HG03103 (cell line): ENCODE measurements around the gene HSD17B2.
"Not testable (repeated sequence)": the region's sequence is repeated elsewhere in the genome, so short reads cannot be mapped to it uniquely, and the experiment has no call there.

ENCODE experiments used
- ATAC-seq: cut with Tn5 transposase; IDR thresholded peaks from one replicate; pipeline ENCODE4 v1.9.1; 2021; ENCODE audit warnings: low read depth; ENCODE audit not compliant: unreplicated experiment

Gene HSD17B2, protein sequence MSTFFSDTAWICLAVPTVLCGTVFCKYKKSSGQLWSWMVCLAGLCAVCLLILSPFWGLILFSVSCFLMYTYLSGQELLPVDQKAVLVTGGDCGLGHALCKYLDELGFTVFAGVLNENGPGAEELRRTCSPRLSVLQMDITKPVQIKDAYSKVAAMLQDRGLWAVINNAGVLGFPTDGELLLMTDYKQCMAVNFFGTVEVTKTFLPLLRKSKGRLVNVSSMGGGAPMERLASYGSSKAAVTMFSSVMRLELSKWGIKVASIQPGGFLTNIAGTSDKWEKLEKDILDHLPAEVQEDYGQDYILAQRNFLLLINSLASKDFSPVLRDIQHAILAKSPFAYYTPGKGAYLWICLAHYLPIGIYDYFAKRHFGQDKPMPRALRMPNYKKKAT

DNA sequence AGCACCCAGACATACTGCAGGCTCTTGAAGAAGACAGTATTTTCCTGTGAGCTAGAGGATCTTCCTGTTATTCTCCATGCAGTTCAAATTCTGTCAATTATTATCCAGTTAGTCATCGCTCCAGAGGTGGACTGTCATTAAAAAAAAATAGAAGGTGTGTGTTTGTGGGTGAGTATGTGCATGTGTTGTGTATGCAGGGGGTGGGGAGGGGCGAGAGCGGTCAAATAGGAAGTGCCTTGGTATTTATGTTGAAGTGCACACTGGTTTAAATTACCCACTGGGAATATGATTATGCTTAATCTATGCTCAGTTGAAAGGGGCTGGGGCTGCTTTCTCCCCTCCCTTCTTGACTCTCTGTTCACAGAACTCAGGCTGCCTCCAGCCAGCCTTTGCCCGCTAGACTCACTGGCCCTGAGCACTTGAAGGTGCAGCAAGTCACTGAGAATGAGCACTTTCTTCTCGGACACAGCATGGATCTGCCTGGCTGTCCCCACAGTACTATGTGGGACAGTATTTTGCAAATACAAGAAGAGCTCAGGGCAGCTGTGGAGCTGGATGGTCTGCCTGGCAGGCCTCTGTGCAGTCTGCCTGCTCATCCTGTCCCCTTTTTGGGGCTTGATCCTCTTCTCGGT lies at the start of gene HSD17B2:
Gene HSD17B2, plus strand, starts transcription at position 273 of the 632 bp plus-strand sequence. Its CDS starts 172 bp downstream, at position 445.
- ATAC-seq, result no peak

DNA sequence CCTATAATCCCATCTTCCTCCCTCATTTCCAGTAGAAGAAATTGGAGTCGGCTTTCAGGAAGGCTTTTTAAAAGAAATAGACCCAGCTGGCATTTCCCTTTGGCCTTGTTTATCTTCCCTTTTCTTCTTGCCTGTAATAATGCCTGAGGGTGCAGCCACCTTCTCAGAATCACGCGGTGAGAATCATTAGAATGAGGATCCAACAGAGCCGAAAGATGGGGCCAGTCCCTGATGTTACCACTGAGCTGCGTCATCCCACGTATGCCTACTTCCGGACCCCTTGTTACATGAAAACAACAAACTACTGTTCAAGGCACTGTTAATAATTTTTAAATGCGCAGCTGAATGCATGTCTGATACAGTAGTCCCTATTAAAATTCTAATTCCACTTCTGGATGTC lies 47.9 kb upstream of the HSD17B2 start:
- ATAC-seq, result no peak

DNA sequence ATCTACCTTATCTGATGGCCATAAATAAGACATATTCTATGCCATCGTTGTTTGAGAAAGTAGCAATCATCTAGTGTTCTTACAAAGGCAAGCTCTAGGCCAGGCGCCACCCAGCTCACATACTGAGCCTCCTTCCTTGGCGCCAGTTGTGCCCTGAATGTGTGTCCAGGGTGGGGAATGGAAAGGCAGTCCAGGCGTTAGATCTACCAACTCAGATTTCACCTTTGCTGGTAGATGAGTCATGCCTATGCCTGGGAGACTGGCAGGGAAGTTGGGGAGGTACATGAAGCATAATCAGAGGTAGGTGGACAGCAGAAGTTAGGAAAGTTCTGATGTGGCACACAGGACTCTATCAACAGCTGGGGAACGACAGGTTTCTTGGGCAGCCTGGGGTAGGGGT lies 47.3 kb upstream of the HSD17B2 start:
- no peak for ATAC-seq

DNA sequence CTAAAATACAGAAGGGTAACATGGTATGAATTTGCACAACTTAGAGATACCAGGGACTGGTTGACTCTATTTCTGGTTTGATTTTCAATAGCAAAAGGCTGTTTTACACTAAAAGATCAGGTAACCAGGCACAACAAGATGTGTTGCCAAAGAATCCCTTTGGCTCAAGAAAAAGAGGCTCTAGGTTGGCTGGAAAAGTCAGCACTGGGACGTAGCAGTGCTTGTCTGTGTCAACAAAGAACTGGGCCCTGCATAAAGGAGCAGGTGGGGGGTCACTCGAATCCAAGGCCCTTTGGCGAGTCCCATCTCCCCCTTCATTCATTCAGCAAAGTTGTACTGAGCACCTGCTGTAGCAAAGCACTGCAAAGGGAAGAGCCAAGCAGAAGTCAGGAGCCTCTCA lies 42.2 kb upstream of the HSD17B2 start:
- ATAC-seq, result no peak

DNA sequence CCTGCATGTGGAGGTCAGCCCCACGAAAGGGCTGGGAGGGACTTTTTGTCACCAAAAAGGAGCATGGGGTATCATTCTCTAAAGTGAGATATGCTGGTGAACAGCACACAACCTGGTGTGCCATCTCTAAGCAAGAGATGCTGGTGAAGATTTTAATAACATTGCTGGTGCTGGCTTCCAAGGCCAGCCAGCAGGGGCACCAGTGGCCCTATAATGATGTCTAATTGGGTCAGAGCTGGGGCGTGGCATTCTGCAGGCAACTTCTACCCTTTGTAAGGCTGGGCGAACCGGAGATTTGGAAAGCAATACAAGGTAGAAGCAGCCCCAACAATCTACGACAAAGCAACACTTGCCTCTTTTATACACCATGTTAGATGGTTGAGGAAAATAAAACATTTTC lies 40.6 kb upstream of the HSD17B2 start:
- ATAC-seq, result no peak

DNA sequence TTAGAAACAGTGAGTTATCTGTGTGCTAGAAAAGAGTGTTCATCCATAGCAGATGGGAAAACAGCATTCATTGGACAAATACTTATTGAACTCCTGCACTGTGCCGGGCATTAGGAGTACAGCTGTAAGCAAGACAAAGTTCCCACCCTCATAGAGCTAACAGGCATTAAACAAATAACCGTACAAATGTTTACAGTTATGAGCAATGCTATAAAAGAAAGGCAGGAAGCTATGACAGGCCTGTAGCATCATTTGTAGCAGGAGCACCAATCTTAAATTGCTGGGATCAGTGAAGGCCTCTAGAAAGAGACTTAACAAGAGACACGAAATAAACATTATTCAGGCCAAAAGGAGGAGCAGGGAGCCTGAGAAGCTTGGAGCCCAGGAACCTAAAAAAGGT lies 39.4 kb upstream of the HSD17B2 start:
- ATAC-seq, result no peak

DNA sequence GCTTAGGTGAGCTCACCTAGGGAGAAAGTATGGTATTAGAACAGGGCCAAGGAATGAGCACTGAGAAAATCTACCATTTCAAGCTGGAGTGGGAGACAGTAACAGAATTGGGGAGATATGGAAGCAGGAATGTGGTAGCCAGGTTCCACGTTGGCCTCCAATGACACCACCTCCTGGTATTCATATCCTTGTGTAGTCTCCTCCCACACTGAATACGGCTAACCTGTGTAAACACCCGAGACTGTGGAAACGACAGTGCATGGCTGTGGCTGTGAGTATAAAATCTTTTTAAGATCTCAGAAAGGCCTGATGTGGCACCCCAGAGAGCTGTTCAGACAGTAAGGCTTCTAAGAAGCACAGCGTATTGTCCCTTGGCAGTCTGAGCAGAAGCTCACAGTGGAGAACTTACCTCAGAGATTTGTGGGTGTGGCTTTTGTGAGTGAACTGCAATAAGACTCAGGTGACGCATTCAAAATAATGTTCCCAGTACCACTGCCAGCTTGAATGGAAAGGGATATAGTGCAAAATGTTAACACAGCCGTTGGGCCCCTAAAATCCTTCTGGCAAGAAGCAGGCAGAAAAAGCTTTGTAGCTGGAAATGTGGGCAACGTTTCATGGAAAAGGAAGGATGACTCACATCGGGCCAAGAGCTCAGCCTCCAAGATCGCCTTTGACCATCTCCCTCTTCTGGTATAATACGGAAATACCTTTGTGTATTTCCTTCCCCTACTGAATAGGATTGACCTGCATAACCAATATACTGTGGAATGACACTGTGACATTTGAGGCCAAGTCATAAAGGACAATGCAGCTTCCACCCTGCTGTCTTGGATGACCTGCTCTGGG lies 38.2 kb upstream of the HSD17B2 start:
- no peak for ATAC-seq

DNA sequence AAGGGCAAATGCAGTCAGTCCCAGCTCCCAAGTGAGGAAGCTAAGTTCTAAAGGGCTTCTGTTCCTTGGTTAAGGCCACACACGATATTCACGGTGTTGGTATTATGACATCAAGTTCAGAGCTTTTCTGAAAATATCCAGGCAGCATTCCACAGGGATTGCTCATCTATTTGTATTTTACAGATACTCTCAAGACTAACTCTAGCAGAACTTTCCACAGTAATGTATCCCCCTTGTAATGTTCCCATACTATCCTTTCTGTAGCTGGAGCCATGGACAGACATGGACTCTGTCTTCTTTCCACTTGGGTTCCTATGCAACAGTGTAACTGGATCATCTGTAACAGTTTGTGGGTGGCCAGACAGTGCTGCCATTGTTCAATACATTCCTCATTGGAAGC lies 37.3 kb upstream of the HSD17B2 start:
- no peak for ATAC-seq

DNA sequence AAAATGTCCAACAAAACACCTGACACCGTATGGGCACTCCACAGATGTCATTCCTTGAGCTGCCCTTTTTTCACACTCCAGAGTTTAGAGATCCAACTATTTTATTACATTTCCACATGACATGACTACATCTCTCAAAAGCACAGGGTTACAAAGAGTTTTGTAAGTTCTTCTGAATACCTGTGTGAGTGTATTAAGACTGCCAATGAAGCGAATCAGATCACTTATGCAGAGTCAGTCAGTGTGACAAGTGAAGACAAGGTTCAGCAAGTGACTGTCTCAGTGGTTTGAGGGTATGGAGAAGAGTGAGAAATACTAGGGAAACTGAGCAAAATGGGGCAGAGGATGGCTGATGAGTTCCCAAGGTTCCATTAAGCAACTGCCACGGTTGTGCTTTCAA lies 32.2 kb upstream of the HSD17B2 start:
- ATAC-seq, result no peak

DNA sequence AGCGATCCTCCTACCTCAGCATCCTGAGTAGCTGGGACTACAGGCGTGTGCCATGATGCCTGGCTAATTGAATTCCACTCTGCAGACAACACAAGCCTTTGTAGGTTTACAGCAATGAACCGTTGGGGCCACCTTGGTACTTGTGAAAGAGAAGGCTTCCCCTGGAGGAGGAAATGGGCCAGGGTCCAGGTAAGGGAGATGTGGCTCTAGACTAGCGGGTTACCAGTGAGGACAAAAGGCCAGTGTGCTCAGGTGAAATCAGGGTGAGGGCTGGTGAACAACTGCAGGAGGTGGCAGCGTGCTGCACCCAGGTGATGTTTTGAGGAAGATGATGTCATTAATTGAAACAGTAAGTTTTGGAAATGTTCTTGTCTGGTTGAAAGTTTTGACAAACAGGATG lies 30.5 kb upstream of the HSD17B2 start:
- no peak for ATAC-seq

DNA sequence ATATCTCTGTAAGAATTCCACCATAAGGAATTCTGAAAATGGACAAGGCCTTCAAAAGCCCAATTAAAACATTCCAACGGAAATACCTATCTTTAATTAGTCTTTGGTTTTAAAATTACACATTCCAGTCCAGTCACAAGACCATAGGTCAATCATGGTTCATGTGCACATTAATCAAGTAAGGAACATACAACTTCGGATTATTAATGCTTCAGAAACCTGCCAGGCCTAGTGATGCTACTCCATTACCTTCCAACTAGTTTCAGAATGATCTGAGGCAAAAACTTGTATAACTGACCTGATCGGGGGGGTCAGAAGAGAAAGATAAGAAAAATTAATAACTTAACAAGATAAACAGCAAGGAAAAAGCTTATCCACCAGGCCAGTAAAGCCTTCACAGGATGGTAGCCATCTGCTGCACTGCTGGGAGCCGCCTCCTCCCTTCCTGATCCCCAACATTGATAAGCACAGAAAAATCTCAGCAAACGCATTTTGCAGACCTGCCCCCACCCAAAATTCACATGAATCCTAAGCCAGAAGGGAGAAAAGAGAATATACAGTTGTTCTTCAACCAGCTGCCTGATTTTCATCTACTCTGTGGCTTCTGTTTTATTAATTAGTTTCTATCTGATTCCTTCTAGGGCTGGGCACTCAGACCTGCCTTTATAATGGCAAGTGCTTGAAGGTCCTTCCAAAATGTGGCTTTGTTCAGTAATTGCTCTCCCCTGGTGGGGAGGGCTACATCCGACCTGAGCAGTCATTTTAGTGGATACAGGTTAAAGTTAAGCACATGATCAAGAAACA lies 29.8 kb upstream of the HSD17B2 start:
- ATAC-seq, result no peak

DNA sequence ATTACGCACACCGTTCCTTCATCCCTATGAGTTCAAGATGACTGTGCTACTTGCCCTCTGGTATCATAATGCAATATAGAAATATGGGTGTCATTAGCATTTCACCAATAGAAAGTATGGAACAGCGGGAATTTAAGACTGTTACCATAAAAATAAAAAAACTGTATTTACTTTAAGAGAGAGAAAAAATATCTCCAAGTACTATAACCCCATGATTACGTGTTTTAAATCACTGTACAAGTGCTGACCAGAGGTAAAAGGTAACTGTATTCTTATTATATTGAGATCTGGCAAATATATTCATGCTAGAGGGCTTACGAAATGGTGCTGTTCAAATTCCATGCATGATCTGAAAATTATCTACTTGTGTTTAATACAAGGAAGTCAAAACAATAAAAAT lies 29.0 kb upstream of the HSD17B2 start:
- no peak for ATAC-seq

DNA sequence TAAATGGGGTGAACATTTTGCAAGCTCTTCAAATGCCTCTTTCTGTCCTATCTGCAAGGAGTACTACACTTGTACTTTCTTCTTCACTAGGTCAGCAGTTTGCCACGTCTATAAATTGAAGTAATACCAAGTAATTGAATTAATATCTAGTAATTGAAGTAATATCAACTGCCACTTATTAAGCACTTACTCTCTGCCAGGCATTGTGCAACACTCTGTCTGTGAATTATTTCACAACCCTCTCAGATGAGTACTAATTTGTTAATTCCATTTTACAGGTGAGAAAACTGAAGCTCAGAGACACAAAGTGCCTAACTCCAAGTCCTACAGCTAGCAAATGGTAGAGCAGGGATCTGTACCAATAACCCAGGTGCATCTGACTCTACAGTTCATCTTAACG lies 27.9 kb upstream of the HSD17B2 start:
- no peak for ATAC-seq

DNA sequence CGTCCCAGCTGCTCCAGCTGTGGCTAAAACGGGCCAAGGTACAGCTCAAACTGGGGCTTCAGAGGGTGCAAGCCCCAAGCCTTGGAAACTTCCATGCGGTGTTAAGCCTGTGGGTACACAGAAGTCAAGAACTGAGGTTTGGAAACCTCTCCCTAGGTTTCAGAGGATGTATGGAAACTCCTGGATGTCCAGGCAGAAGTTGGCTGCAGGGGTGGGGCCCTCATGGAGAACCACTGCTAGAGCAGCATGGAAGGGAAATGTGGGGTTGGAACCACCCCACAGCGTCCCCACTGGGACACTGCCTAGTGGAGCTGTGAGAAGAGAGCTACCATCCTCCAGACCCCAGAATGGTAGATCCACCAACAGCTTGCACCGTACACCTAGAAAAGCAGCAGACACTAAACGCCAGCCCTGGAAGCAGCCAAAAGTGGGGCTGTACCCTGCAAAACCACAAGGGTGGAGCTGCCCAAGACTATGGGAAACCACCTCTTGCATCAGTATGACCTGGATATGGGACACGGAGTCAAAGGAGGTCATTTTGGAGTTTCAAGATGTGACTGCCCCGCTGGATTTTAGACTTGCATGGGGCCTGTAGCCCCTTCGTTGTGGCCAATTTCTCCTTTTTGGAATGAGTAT lies 26.0 kb upstream of the HSD17B2 start:
- no peak for ATAC-seq

DNA sequence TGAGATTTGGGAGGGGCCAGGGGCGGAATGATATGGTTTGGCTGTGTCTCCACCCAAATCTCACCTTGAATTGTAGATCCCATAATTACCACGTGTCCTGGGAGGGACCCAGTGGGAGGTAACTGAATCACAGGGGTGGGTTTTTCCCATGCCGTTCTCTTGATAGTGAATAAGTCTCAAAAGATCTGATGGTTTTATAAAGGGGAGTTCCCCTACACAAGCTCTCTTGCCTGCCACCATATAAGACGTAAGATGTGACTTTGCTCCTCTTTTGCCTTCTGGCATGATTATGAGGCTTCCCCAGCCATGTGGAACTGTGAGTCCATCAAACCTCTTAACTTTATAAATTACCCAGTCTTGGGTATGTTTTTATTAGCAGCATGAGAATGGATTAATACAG lies 25.3 kb upstream of the HSD17B2 start:
- ATAC-seq, result not testable (repeated sequence)

DNA sequence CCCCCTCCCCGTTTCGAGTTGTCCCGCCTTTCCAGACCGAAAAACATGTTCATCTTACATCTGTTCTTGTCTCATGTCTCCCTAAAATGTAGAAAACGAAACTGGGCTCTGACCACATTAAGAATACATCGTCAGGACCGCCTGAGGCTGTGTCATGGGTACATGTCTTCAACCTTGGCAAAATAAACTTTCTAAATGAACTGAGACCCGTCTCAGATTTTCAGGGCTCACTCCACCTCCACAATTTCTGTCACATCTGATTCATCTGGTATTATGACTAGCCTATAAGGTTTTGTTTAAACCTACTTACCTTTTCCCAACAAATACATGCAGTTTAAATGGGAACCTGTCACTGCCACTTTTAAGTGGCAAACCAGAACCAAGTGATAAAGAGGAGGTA lies 24.4 kb upstream of the HSD17B2 start:
- no peak for ATAC-seq

DNA sequence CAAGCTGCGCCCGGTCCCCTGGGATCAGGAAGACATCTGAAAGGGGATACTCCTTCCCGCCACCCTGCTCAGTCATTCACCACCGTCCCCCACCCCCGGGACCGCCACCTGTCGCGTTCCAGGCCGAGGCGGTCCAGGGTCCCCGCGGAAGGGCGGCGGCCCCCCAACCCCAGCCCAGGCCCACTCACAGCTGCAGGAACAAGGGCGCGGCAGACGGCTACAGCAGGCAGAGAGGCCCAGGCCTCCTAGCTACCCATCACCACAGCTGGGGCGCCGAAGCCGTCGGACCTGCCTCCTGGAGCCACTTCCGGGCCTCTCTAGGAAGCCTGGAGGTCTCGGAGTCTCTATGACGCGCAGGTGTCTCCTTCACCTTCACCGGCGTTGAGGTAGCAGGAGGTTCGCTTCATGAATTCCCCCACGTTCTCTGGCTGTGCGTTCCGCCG lies 23.8 kb upstream of the HSD17B2 start, which contains the start of gene SDR42E1:
Gene SDR42E1, minus strand, starts transcription at position 272 of the 443 bp plus-strand sequence. CDS start 10,612 bp downstream, outside the sequence.
- ATAC-seq, result peak; percentile 94

DNA sequence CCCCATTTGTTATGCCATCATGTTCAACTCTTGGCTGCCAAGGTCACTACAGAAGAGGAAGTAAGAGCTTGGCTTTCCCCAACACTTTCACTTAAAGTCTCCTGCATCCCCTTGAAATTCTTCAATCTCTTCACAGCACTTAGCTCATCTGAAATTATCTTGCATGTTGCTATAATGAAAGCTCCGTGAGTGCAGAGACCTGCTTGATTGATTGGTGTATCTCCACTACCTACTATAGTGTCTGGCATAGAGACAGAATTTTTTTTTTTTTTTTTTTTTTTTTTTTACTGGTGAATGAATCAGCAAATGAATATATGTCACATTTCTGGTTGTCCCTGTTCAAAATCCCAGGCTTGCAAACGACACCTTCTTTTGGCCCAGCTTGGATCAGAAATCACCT lies 21.9 kb upstream of the HSD17B2 start:
- ATAC-seq, result no peak

DNA sequence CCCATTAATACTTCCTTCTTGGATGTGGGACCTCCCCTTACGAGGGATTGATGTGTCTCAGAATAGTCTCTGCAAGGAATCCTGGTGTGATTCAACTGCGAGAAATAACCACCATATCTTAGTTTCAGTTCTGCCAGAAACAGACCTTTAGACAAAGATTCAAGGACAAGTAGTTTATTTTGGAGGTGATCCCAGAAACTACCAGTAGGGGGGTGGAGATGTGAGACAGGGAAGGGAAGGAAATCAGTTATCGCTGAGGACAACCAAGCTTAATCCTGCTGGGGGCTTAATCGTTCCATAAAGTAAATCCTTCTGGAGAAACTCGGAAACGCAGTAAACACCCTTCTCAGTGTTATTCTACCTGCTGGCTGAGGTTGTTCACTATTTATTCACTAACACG lies 18.8 kb upstream of the HSD17B2 start:
- no peak for ATAC-seq

DNA sequence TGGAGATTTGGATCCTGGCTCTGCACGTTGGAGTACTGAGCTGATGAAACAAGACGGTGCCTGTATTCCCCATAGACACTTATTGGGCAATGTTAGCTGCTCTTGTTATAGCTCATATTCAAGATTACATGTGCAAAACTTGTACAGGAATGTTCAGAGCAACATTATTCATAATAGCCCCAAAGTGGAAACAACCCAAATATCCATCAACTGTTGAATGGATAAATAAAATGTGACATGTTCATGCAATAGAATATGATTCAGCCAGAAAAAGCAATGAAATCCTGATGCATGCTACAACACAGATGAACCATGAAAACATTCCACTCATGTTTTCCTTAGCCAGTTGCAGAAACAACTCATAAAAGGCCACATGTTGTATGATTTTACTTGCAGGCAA lies 18.1 kb upstream of the HSD17B2 start:
- ATAC-seq, result no peak
